WTC11 (cell line): Measurements from ENCODE around the gene SLC35F4. TPM values are rescaled to one million over a fixed set of nuclear protein-coding genes. Genes with fewer than 3 reads are reported as not detected.

Source experiments
- ATAC-seq: fragments of 200-7000 bp; cut with Tn5 transposase; 2 replicates; pipeline ENCODE4 v1.10.0; 2021; ENCODE audit warnings: mild to moderate bottlenecking, moderate library complexity
- CTCF ChIA-PET: fragments of 300-600 bp; sonication (Branson Sonifier 250); formaldehyde crosslinking; loops from one replicate; lab custom pipeline; 2021; ENCODE audit warnings: antibody characterized with exemption; lab: Charles Lee
- POLR2A ChIA-PET: fragments of 350-600 bp; sonication (Branson Sonifier 250); formaldehyde crosslinking; loops from one replicate; lab custom pipeline; 2021; ENCODE audit warnings: antibody characterized with exemption; lab: Charles Lee
- DNase-seq: peaks from one replicate; pipeline ENCODE4 v3.0.0; 2021; ENCODE audit warnings: low spot score
- H3K27ac Mint-ChIP-seq: 2 replicates; pipeline ENCODE4 v1.8.0; 2021; ENCODE audit warnings: mixed read lengths
- H3K27me3 Mint-ChIP-seq: 2 replicates; pipeline ENCODE4 v1.8.0; 2021; ENCODE audit warnings: low read depth, mild to moderate bottlenecking, moderate library complexity, mixed read lengths
- H3K36me3 Mint-ChIP-seq: 2 replicates; pipeline ENCODE4 v1.8.0; 2021; ENCODE audit warnings: mixed read lengths
- H3K4me1 Mint-ChIP-seq: 2 replicates; pipeline ENCODE4 v1.8.0; 2022; ENCODE audit warnings: mixed read lengths
- H3K4me3 Mint-ChIP-seq: 2 replicates; pipeline ENCODE4 v1.8.0; 2021; ENCODE audit warnings: mild to moderate bottlenecking, moderate library complexity, mixed read lengths
- H3K9me3 Mint-ChIP-seq: 2 replicates; pipeline ENCODE4 v1.8.0; 2021; ENCODE audit warnings: mixed read lengths
- CREM ChIP-seq: sonication (generic); formaldehyde crosslinking; IDR thresholded peaks from 2 replicates; pipeline ENCODE4 v1.8.1; 2022; ENCODE audit warnings: mild to moderate bottlenecking, missing genetic modification reagents, moderate library complexity
- ESRRA ChIP-seq: sonication (generic); formaldehyde crosslinking; IDR thresholded peaks from 2 replicates; pipeline ENCODE4 v1.8.1; 2022; ENCODE audit warnings: mild to moderate bottlenecking, missing genetic modification reagents, borderline replicate concordance
- GTF2I ChIP-seq: fragments of 250-450 bp; sonication (Bioruptor Pico); conservative IDR thresholded peaks from 2 replicates; pipeline ENCODE4 v1.4.0; 2021; ENCODE audit warnings: mild to moderate bottlenecking
- JAZF1 ChIP-seq: fragments of 250-450 bp; sonication (Bioruptor Pico); IDR thresholded peaks from 2 replicates; pipeline ENCODE4 v1.9.0; 2021; ENCODE audit warnings: moderate library complexity, mild to moderate bottlenecking, inconsistent platforms
- KAT7 ChIP-seq: sonication (generic); formaldehyde crosslinking; IDR thresholded peaks from 2 replicates; pipeline ENCODE4 v1.8.1; 2023; ENCODE audit warnings: missing genetic modification reagents, mild to moderate bottlenecking, borderline replicate concordance
- MYBL2 ChIP-seq: sonication (generic); formaldehyde crosslinking; IDR thresholded peaks from 2 replicates; pipeline ENCODE4 v1.8.1; 2023; ENCODE audit warnings: mild to moderate bottlenecking, moderate library complexity, missing genetic modification reagents
- NFYB ChIP-seq: sonication (generic); formaldehyde crosslinking; conservative IDR thresholded peaks from 2 replicates; pipeline ENCODE4 v1.8.0; 2022; ENCODE audit warnings: low read depth, missing genetic modification reagents
- SMAD4 ChIP-seq: sonication (generic); formaldehyde crosslinking; IDR thresholded peaks from 2 replicates; pipeline ENCODE4 v1.8.0; 2022; ENCODE audit warnings: mild to moderate bottlenecking, missing genetic modification reagents
- TEAD4 ChIP-seq: sonication (generic); formaldehyde crosslinking; IDR thresholded peaks from 2 replicates; pipeline ENCODE4 v1.8.0; 2022; ENCODE audit warnings: mild to moderate bottlenecking, missing genetic modification reagents
- ZNF138 ChIP-seq: sonication (generic); formaldehyde crosslinking; conservative IDR thresholded peaks from 2 replicates; pipeline ENCODE4 v1.8.1; 2022; ENCODE audit warnings: mild to moderate bottlenecking, moderate library complexity, missing genetic modification reagents
- ZNF219 ChIP-seq: sonication (generic); formaldehyde crosslinking; IDR thresholded peaks from 2 replicates; pipeline ENCODE4 v1.8.0; 2023; ENCODE audit warnings: missing genetic modification reagents, mild to moderate bottlenecking, borderline replicate concordance
- ZNF396 ChIP-seq: fragments of 250-450 bp; sonication (Bioruptor Pico); IDR thresholded peaks from 2 replicates; pipeline ENCODE4 v1.8.0; 2021; ENCODE audit warnings: mild to moderate bottlenecking, moderate library complexity, borderline replicate concordance
- ZNF423 ChIP-seq: fragments of 250-450 bp; sonication (Bioruptor Pico); IDR thresholded peaks from 2 replicates; pipeline ENCODE4 v2.1.2; 2022; ENCODE audit warnings: mild to moderate bottlenecking, moderate library complexity
- total RNA-seq: library from RNA; stranded (reverse); gene quantifications from 3 replicates; pipeline ENCODE4 v1.2.3, GENCODE V29; 2021
- TF ChIP-seq, protein P1 (sequence below): fragments of 250-450 bp; sonication (Bioruptor Pico); IDR thresholded peaks from 2 replicates; pipeline ENCODE4 v1.9.0; 2021; ENCODE audit warnings: mild to moderate bottlenecking
- TF ChIP-seq, protein P2 (sequence below): sonication (generic); formaldehyde crosslinking; IDR thresholded peaks from 2 replicates; pipeline ENCODE4 v1.8.0; 2022; ENCODE audit warnings: mild to moderate bottlenecking, missing genetic modification reagents
- TF ChIP-seq, protein P3 (sequence below): sonication (generic); formaldehyde crosslinking; IDR thresholded peaks from 2 replicates; pipeline ENCODE4 v1.8.1; 2022; ENCODE audit warnings: low read depth, missing genetic modification reagents, borderline replicate concordance
- TF ChIP-seq, protein P4 (sequence below): fragments of 250-450 bp; sonication (Bioruptor Pico); IDR thresholded peaks from 2 replicates; pipeline ENCODE4 v1.8.0; 2021; ENCODE audit warnings: mild to moderate bottlenecking
- TF ChIP-seq, protein P5 (sequence below): sonication (generic); formaldehyde crosslinking; IDR thresholded peaks from 2 replicates; pipeline ENCODE4 v1.8.1; 2023; ENCODE audit warnings: mild to moderate bottlenecking, missing genetic modification reagents, moderate library complexity
- TF ChIP-seq, protein P6 (sequence below): fragments of 250-450 bp; sonication (Bioruptor Pico); IDR thresholded peaks from 2 replicates; pipeline ENCODE4 v1.9.0; 2021; ENCODE audit warnings: moderate library complexity, mild to moderate bottlenecking, inconsistent platforms, borderline replicate concordance
- TF ChIP-seq, protein P7 (sequence below): fragments of 250-450 bp; sonication (Bioruptor Pico); IDR thresholded peaks from 2 replicates; pipeline ENCODE4 v2.1.2; 2022; ENCODE audit warnings: mild to moderate bottlenecking, moderate library complexity
- TF ChIP-seq, protein P8 (sequence below): sonication (generic); formaldehyde crosslinking; IDR thresholded peaks from 2 replicates; pipeline ENCODE4 v1.8.0; 2023; ENCODE audit warnings: mild to moderate bottlenecking, missing genetic modification reagents

Gene SLC35F4
- total RNA-seq, 1 experiment from 2014 or later: not detected

DNA sequence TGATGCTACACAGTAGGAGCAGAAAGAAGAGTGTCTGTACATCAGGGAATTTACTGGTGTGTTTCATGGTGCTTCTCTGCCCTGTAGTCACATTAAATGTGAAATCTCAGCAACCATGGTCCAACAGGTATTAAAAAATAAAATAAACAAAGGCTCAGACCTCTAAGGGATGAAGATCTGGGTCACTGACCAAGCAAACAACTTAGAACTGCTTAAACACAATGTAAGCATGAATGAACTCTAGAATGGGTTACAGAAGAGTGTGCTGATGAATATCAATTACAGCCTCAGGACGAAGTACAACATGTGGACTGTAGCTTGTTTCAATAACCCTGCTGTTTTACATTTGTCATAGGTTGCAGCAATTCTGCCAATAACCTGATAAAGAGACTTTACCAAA, 47.4 kb downstream of the SLC35F4 start (continued):
- TF ChIP-seq, protein P1, sequence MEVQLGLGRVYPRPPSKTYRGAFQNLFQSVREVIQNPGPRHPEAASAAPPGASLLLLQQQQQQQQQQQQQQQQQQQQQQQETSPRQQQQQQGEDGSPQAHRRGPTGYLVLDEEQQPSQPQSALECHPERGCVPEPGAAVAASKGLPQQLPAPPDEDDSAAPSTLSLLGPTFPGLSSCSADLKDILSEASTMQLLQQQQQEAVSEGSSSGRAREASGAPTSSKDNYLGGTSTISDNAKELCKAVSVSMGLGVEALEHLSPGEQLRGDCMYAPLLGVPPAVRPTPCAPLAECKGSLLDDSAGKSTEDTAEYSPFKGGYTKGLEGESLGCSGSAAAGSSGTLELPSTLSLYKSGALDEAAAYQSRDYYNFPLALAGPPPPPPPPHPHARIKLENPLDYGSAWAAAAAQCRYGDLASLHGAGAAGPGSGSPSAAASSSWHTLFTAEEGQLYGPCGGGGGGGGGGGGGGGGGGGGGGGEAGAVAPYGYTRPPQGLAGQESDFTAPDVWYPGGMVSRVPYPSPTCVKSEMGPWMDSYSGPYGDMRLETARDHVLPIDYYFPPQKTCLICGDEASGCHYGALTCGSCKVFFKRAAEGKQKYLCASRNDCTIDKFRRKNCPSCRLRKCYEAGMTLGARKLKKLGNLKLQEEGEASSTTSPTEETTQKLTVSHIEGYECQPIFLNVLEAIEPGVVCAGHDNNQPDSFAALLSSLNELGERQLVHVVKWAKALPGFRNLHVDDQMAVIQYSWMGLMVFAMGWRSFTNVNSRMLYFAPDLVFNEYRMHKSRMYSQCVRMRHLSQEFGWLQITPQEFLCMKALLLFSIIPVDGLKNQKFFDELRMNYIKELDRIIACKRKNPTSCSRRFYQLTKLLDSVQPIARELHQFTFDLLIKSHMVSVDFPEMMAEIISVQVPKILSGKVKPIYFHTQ: no peak
- TF ChIP-seq, protein P2, sequence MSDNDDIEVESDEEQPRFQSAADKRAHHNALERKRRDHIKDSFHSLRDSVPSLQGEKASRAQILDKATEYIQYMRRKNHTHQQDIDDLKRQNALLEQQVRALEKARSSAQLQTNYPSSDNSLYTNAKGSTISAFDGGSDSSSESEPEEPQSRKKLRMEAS (CRISPR knock-in tag): no peak
- TF ChIP-seq NFYB (CRISPR knock-in tag): no peak
- TF ChIP-seq, protein P3, sequence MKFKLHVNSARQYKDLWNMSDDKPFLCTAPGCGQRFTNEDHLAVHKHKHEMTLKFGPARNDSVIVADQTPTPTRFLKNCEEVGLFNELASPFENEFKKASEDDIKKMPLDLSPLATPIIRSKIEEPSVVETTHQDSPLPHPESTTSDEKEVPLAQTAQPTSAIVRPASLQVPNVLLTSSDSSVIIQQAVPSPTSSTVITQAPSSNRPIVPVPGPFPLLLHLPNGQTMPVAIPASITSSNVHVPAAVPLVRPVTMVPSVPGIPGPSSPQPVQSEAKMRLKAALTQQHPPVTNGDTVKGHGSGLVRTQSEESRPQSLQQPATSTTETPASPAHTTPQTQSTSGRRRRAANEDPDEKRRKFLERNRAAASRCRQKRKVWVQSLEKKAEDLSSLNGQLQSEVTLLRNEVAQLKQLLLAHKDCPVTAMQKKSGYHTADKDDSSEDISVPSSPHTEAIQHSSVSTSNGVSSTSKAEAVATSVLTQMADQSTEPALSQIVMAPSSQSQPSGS (CRISPR knock-in tag): no peak
- TF ChIP-seq GTF2I: no peak
- TF ChIP-seq ZNF138 (CRISPR knock-in tag): no peak
- no peak for TF ChIP-seq ZNF219 (CRISPR knock-in tag)
- TF ChIP-seq ZNF423 (CRISPR knock-in tag): no peak
- no peak for TF ChIP-seq ESRRA (CRISPR knock-in tag)
- TF ChIP-seq, protein P4, sequence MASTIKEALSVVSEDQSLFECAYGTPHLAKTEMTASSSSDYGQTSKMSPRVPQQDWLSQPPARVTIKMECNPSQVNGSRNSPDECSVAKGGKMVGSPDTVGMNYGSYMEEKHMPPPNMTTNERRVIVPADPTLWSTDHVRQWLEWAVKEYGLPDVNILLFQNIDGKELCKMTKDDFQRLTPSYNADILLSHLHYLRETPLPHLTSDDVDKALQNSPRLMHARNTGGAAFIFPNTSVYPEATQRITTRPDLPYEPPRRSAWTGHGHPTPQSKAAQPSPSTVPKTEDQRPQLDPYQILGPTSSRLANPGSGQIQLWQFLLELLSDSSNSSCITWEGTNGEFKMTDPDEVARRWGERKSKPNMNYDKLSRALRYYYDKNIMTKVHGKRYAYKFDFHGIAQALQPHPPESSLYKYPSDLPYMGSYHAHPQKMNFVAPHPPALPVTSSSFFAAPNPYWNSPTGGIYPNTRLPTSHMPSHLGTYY (CRISPR knock-in tag): no peak
- no peak for TF ChIP-seq KAT7 (CRISPR knock-in tag)

DNA sequence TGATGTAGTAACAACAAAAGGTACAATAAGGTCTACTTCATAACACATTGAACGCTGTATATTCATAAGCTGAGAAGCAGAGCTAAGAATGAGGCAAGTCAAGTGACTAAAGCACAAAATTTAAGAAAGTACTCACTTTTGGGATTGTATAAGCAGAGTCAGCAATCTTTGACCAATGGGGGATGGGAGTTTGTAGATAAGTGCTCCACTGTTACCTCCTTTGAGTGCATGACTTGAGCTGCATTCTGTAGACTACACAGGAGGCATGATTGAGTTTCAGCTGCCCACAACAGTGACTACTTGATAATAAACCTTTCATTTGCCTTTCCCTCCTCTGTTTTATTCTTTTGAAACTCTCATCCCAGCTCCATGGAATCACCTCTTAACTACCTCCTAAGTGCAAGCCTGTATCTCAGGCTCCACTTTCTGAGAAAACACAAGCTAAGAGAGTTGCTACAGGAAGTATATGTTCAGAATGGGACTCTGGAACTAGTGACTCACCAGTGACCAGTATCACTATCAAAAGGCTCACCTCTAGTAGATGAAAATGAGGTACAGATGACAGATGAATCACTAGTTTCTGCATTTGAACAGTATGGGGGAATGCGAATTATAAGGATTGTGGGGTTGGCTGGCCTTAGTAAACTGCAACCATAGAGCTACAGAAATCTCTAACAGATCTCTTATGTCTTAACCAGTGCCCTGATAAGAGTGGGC, 49.2 kb downstream of the SLC35F4 start:
- H3K4me1 Mint-ChIP-seq: peaks cover 13% of the 10 kb centered on the region
- no peak for DNase-seq
- POLR2A ChIA-PET: interaction anchor here (0.5 kb wide), 1 partner anchor 217 kb away, joined by 3 read pairs; no protein-coding TSS in a partner anchor
- CTCF ChIA-PET: interaction anchor here (1.1 to 1.2 kb wide), 2 partner anchors 13 to 290 kb away, joined by 3 read pairs; no protein-coding TSS in a partner anchor
- no peaks in the 10 kb centered on the region for H3K36me3 Mint-ChIP-seq
- no peak overlapping the region for H3K27ac Mint-ChIP-seq
- ATAC-seq: no peak
- no peaks in the 10 kb centered on the region for H3K9me3 Mint-ChIP-seq
- H3K4me3 Mint-ChIP-seq: no peak overlapping the region
- no peaks in the 10 kb centered on the region for H3K27me3 Mint-ChIP-seq
- TF ChIP-seq, protein P4 (CRISPR knock-in tag): no peak
- TF ChIP-seq TEAD4 (CRISPR knock-in tag): no peak
- TF ChIP-seq CREM: no peak
- TF ChIP-seq, protein P5, sequence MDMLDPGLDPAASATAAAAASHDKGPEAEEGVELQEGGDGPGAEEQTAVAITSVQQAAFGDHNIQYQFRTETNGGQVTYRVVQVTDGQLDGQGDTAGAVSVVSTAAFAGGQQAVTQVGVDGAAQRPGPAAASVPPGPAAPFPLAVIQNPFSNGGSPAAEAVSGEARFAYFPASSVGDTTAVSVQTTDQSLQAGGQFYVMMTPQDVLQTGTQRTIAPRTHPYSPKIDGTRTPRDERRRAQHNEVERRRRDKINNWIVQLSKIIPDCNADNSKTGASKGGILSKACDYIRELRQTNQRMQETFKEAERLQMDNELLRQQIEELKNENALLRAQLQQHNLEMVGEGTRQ (CRISPR knock-in tag): no peak
- TF ChIP-seq, protein P6, sequence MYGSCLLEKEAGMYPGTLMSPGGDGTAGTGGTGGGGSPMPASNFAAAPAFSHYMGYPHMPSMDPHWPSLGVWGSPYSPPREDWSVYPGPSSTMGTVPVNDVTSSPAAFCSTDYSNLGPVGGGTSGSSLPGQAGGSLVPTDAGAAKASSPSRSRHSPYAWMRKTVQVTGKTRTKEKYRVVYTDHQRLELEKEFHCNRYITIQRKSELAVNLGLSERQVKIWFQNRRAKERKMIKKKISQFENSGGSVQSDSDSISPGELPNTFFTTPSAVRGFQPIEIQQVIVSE: no peak
- TF ChIP-seq, protein P7, sequence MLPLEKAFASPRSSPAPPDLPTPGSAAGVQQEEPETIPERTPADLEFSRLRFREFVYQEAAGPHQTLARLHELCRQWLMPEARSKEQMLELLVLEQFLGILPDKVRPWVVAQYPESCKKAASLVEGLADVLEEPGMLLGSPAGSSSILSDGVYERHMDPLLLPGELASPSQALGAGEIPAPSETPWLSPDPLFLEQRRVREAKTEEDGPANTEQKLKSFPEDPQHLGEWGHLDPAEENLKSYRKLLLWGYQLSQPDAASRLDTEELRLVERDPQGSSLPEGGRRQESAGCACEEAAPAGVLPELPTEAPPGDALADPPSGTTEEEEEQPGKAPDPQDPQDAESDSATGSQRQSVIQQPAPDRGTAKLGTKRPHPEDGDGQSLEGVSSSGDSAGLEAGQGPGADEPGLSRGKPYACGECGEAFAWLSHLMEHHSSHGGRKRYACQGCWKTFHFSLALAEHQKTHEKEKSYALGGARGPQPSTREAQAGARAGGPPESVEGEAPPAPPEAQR (CRISPR knock-in tag): no peak
- TF ChIP-seq SMAD4 (CRISPR knock-in tag): no peak
- no peak for TF ChIP-seq ESRRA (CRISPR knock-in tag)
- no peak for TF ChIP-seq ZNF396
- TF ChIP-seq JAZF1: no peak
- TF ChIP-seq, protein P8, sequence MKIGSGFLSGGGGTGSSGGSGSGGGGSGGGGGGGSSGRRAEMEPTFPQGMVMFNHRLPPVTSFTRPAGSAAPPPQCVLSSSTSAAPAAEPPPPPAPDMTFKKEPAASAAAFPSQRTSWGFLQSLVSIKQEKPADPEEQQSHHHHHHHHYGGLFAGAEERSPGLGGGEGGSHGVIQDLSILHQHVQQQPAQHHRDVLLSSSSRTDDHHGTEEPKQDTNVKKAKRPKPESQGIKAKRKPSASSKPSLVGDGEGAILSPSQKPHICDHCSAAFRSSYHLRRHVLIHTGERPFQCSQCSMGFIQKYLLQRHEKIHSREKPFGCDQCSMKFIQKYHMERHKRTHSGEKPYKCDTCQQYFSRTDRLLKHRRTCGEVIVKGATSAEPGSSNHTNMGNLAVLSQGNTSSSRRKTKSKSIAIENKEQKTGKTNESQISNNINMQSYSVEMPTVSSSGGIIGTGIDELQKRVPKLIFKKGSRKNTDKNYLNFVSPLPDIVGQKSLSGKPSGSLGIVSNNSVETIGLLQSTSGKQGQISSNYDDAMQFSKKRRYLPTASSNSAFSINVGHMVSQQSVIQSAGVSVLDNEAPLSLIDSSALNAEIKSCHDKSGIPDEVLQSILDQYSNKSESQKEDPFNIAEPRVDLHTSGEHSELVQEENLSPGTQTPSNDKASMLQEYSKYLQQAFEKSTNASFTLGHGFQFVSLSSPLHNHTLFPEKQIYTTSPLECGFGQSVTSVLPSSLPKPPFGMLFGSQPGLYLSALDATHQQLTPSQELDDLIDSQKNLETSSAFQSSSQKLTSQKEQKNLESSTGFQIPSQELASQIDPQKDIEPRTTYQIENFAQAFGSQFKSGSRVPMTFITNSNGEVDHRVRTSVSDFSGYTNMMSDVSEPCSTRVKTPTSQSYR (CRISPR knock-in tag): no peak
- TF ChIP-seq MYBL2: no peak
